Vagina (tissue), 2 donors: ENCODE measurements around the gene HCFC1. TPM values are rescaled to one million over a fixed set of nuclear protein-coding genes. Genes with fewer than 3 reads are reported as not detected.

Experiments
- DNase-seq, 2 donors: peaks; one replicate each; pipeline ENCODE4 v3.0.0-alpha.2; 2017; ENCODE audit errors: extremely low spot score in 2 of 2
- H3K27ac ChIP-seq: fragments of 200-600 bp; sonication (generic); one replicate; pipeline ENCODE4 v1.5.1; 2019
- H3K27me3 ChIP-seq: fragments of 200-600 bp; sonication (generic); one replicate; pipeline ENCODE4 v1.5.1; 2019
- H3K36me3 ChIP-seq, 2 donors: fragments of 200-600 bp; sonication (generic); one replicate each; pipeline ENCODE4 v1.5.1; 2017 to 2019
- H3K4me1 ChIP-seq: fragments of 200-600 bp; sonication (generic); one replicate; pipeline ENCODE4 v1.5.1; 2019
- H3K4me3 ChIP-seq, 2 donors: fragments of 200-600 bp; sonication (generic); 1 replicate in 1 of 2; 2 replicates in 1 of 2; pipeline ENCODE4 v1.5.1; 2016 to 2019
- H3K9me3 ChIP-seq: fragments of 200-600 bp; sonication (generic); one replicate; pipeline ENCODE4 v1.5.1; 2019
- POLR2A ChIP-seq, 2 donors: fragments of 450-650 bp; IDR thresholded peaks; one replicate each; pipeline ENCODE4 v1.6.1; 2017; ENCODE audit warnings: antibody characterized with exemption in 2 of 2, mild to moderate bottlenecking in 2 of 2, moderate library complexity in 2 of 2
- POLR2AphosphoS5 ChIP-seq, 2 donors: sonication (generic); formaldehyde crosslinking; IDR thresholded peaks; one replicate each; pipeline ENCODE4 v1.9.0; 2017; ENCODE audit warnings: antibody characterized with exemption in 2 of 2, mild to moderate bottlenecking in 2 of 2, low read depth in 1 of 2; ENCODE audit not compliant: insufficient read depth in 1 of 2
- intact Hi-C: fragments of 100-400 bp; cut with DNase I; formaldehyde crosslinking; loops from one replicate; pipeline ENCODE4 v1.15.1; 2023
- total RNA-seq: library from RNA; depleted of rRNA; stranded (reverse); fragments of >200 nt; gene quantifications from one replicate; pipeline ENCODE4 v1.2.3, GENCODE V29; 2016
- TF ChIP-seq, protein P1 (sequence below), 3 experiments: fragments of 450-650 bp in 2 of 3; fragments of 200-600 bp in 1 of 3; sonication (generic) in 1 of 3; IDR thresholded peaks; one replicate each; pipeline ENCODE4 v1.5.1; 2017 to 2019; ENCODE audit warnings: antibody characterized with exemption in 3 of 3, mild to moderate bottlenecking in 2 of 3, moderate library complexity in 2 of 3

The HCFC1 gene
- total RNA-seq, 1 donor from 2014 or later, result 38.8 TPM

DNA sequence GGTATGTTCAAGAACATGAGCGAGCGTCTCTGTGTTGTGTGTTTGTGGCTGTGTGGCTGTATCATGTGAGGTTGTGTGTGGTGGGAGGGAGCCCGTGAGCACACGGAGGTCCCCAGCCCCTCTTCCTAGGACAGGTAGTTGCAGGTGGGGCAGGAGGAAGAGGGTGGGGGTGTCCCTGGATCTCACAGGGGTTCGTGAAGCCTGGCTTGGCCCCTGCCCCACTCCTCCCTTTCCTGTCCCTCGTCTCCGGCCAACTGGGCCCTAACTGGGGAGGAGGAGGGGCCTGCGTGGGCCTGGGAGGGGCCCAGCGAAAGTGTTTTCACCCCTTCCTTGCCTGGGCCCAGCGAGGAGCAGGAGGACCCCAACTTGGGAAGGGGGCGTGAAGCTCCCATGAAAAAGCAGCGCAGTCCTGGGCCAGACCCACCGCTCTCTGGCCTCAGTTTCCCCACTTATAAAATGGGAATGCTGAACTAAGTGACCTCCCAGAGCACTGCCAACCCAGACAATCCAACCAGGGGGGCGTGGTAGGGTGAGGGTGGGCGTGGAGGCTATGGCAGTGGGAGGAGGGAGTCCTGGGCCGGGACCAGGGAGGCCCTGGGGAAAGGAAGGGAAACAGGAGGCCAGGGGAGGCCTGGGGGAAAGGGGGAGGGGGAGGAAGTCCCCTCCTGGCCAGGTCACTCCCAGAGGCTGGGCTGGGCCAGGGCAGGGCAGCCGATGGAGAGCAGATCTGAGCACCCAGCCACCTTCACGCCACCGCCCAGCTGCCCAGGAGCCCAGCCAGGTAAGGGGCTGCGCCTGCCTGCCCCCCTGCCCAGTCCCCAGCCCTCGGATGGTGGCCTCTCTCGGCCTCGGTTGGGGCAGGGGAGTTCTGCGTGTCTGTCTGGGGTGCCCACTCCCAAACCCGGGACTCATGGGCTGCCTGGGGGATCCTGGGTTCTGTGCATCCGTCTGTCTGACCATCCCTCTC lies 67.3 kb downstream of the HCFC1 start, which contains the start of gene AVPR2:
Gene AVPR2 (plus strand): TSS at position 683 of the 967 bp plus-strand sequence. CDS start 473 bp downstream, outside the sequence.
- H3K4me3 ChIP-seq, result no peak within 1 kb of the TSS
- peak within 1 kb of the TSS; percentile 39 for H3K27ac ChIP-seq
- no peaks in the 10 kb centered on the region for H3K36me3 ChIP-seq
- peaks cover 18% of the 10 kb centered on the region for H3K4me1 ChIP-seq
- DNase-seq, result no peak
- TF ChIP-seq, protein P1, sequence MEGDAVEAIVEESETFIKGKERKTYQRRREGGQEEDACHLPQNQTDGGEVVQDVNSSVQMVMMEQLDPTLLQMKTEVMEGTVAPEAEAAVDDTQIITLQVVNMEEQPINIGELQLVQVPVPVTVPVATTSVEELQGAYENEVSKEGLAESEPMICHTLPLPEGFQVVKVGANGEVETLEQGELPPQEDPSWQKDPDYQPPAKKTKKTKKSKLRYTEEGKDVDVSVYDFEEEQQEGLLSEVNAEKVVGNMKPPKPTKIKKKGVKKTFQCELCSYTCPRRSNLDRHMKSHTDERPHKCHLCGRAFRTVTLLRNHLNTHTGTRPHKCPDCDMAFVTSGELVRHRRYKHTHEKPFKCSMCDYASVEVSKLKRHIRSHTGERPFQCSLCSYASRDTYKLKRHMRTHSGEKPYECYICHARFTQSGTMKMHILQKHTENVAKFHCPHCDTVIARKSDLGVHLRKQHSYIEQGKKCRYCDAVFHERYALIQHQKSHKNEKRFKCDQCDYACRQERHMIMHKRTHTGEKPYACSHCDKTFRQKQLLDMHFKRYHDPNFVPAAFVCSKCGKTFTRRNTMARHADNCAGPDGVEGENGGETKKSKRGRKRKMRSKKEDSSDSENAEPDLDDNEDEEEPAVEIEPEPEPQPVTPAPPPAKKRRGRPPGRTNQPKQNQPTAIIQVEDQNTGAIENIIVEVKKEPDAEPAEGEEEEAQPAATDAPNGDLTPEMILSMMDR (IDR thresholded peaks at IDR 0.05), result no peak
- TF ChIP-seq POLR2AphosphoS5 (IDR thresholded peaks at IDR 0.05; ENCODE audit: insufficient read depth in 1 of 2, low read depth in 1 of 2) (no peak), POLR2A (IDR thresholded peaks at IDR 0.05) (no peak)
- intact Hi-C loops, result no loop called here
- no peaks in the 10 kb centered on the region for H3K9me3 ChIP-seq
- no peaks in the 10 kb centered on the region for H3K27me3 ChIP-seq

DNA sequence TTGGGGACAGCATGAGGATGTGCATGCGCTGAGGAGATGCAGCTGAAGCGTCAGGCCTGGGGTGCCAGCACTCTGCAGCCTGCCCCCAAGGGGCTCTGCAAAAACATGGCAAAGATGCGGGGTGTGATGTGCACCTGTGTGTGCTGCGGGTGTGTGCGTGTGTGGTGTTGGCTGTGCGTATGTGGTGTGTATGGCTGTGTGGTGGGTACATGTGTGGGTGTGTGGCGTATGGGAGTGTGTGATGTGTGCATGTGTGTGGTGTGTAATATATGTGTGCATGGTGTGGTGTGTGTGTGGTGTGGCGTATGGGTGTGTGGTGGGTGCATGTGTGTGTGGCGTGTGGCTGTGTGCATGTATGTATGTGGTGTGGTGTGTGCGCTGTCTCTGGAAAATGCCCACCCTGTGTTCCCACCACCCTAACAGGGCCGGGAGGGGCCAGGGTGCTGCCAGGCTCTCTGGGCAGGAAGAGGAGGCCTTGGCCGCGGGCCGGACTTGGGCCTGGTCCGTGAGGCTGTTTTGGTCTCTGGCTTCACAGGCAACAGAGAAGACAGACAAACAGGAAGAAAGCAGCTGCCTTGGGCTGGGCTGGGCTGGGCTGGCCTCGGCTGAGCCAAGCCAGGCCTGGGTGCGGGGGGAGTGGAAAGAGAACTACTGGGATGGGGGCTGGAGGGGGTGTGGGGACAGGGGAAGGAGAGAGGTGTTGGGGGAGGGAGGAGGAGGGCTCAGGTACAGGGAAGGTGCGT lies 68.2 kb downstream of the HCFC1 start:
- Histone ChIP-seq H3K27ac (peak overlapping the region; percentile 39), H3K4me1 (peaks cover 18% of the 10 kb centered on the region), H3K9me3 (no peaks in the 10 kb centered on the region), H3K27me3 (no peaks in the 10 kb centered on the region), H3K36me3 (no peaks in the 10 kb centered on the region), H3K4me3 (no peak overlapping the region)
- DNase-seq, result no peak
- TF ChIP-seq, protein P1 (IDR thresholded peaks at IDR 0.05), result no peak
- no peak for TF ChIP-seq POLR2AphosphoS5 (IDR thresholded peaks at IDR 0.05; ENCODE audit: insufficient read depth in 1 of 2, low read depth in 1 of 2)
- no peak for TF ChIP-seq POLR2A (IDR thresholded peaks at IDR 0.05)
- intact Hi-C loops, result no loop called here

DNA sequence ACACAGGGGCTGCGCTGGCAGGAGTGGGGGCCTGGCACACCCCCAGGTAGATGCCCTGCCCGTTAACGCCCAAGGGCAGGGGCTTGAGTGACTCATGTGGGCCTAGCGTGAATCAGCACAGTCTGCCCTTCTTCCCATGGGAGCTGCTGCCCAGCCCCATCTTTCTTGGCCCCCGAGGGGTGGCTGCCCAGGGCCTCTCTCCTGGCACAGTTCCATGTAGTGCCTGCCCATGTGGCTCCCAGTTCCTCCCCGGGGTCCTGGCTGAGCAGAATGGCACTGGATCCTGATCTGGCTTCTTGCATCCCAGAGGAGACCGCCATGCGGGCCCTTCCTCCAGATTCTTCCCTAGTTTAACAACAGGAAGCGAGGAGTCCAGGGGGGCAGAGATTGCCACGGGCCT lies 69.2 kb downstream of the HCFC1 start:
- TF ChIP-seq POLR2AphosphoS5 (IDR thresholded peaks at IDR 0.05; ENCODE audit: insufficient read depth in 1 of 2, low read depth in 1 of 2) (no peak), POLR2A (IDR thresholded peaks at IDR 0.05) (no peak)
- TF ChIP-seq, protein P1 (IDR thresholded peaks at IDR 0.05), result no peak
- intact Hi-C loops, result no loop called here

DNA sequence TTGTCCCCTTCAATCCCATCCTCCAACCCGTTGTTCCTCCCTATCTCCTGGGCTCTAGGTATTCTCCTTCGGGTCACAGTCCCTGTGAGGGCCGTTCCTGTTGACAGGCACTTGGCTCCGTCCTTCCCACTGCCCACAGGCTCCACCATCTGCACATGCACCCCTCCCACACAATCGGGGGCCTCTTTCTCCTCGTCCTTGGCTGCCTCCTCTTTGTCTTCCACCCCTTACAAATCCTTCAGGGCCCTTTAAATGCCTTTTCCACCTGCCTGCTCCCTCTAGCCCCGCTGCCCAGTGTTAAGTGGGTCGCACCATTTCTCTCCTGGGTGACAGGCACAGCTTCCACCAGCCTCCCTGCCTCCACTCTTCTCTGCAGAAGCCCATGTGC lies 69.9 kb downstream of the HCFC1 start:
- no peaks in the 10 kb centered on the region for H3K27me3 ChIP-seq
- intact Hi-C loops, result no loop called here
- H3K4me3 ChIP-seq, result no peak overlapping the region
- no peak for TF ChIP-seq POLR2A (IDR thresholded peaks at IDR 0.05)
- TF ChIP-seq POLR2AphosphoS5 (IDR thresholded peaks at IDR 0.05; ENCODE audit: insufficient read depth in 1 of 2, low read depth in 1 of 2), result no peak
- TF ChIP-seq, protein P1 (IDR thresholded peaks at IDR 0.05), result no peak
- DNase-seq, result no peak
- H3K27ac ChIP-seq, result no peak overlapping the region
- H3K36me3 ChIP-seq, result no peaks in the 10 kb centered on the region
- H3K4me1 ChIP-seq, result peaks cover 18% of the 10 kb centered on the region
- no peaks in the 10 kb centered on the region for H3K9me3 ChIP-seq

More for the DNA sequence above, 69.2 kb downstream of the HCFC1 start:
- Histone ChIP-seq H3K4me1 (peaks cover 18% of the 10 kb centered on the region), H3K9me3 (no peaks in the 10 kb centered on the region), H3K27me3 (no peaks in the 10 kb centered on the region), H3K36me3 (no peaks in the 10 kb centered on the region), H3K4me3 (no peak overlapping the region), H3K27ac (peak overlapping the region; percentile 17)
- DNase-seq, result no peak
